IPS-15b (cell line): ENCODE measurements around the gene GMPR2.

ENCODE experiments used
- H3K27me3 ChIP-seq: one replicate; pipeline ENCODE4 v1.6.1; 2013; ENCODE audit warnings: low read length; ENCODE audit not compliant: control insufficient read depth, insufficient read depth
- H3K36me3 ChIP-seq: one replicate; pipeline ENCODE4 v1.6.1; 2013; ENCODE audit warnings: low read length; ENCODE audit not compliant: control insufficient read depth, insufficient read depth
- H3K4me1 ChIP-seq: one replicate; pipeline ENCODE4 v1.6.1; 2013; ENCODE audit warnings: mild to moderate bottlenecking, low read length; ENCODE audit not compliant: control insufficient read depth, insufficient read depth
- H3K4me3 ChIP-seq: one replicate; pipeline ENCODE4 v1.5.1; 2013; ENCODE audit warnings: low read depth, low read length
- H3K9ac ChIP-seq: one replicate; pipeline ENCODE4 v1.6.1; 2013; ENCODE audit warnings: low read depth, mild to moderate bottlenecking, low read length
- H3K9me3 ChIP-seq: one replicate; pipeline ENCODE4 v1.6.1; 2013; ENCODE audit warnings: mild to moderate bottlenecking, low read length; ENCODE audit not compliant: control insufficient read depth, insufficient read depth

GMPR2 gene

GRCh38 chr14:24269910-24270536 is 37.3 kb downstream of the GMPR2 start:
- Histone ChIP-seq H3K9ac (no peak overlapping the region), H3K4me3 (no peak overlapping the region), H3K9me3 (no peaks in the 10 kb centered on the region), H3K4me1 (peaks cover 3% of the 10 kb centered on the region), H3K27me3 (no peaks in the 10 kb centered on the region), H3K36me3 (peaks cover 16% of the 10 kb centered on the region)

- Histone ChIP-seq H3K36me3 (peaks cover 14% of the 10 kb centered on the region), H3K9me3 (no peaks in the 10 kb centered on the region), H3K4me1 (peaks cover 3% of the 10 kb centered on the region), H3K9ac (no peak overlapping the region), H3K4me3 (peak overlapping the region; percentile 73), H3K27me3 (no peaks in the 10 kb centered on the region)
These were observed 37.9 kb downstream of the GMPR2 start for GRCh38 chr14:24270537-24271133.

- peak within 1 kb of the TSS; percentile 90 for H3K9ac ChIP-seq
- peaks cover 12% of the 10 kb centered on the region for H3K36me3 ChIP-seq
- H3K4me1 ChIP-seq = peaks cover 3% of the 10 kb centered on the region
- no peaks in the 10 kb centered on the region for H3K27me3 ChIP-seq
- no peaks in the 10 kb centered on the region for H3K9me3 ChIP-seq
- H3K4me3 ChIP-seq = peak within 1 kb of the TSS; percentile 73
These were observed 38.6 kb downstream of the GMPR2 start, which contains the start of gene RABGGTA for GRCh38 chr14:24271134-24271833. RABGGTA (minus strand) TSS chr14:24271597; CDS start chr14:24271115, 482 bp downstream.

- no peak overlapping the region for H3K9ac ChIP-seq
- peak overlapping the region; percentile 73 for H3K4me3 ChIP-seq
These were observed 39.1 kb downstream of the GMPR2 start for GRCh38 chr14:24271834-24272263.

GRCh38 chr14:24272467-24272866 is 39.7 kb downstream of the GMPR2 start:
- no peaks in the 10 kb centered on the region for H3K9me3 ChIP-seq
- no peak overlapping the region for H3K9ac ChIP-seq
- H3K36me3 ChIP-seq = peaks cover 6% of the 10 kb centered on the region
- H3K27me3 ChIP-seq = no peaks in the 10 kb centered on the region
- peaks cover 3% of the 10 kb centered on the region for H3K4me1 ChIP-seq
- H3K4me3 ChIP-seq = no peak overlapping the region

More at GRCh38 chr14:24271834-24272263, 39.1 kb downstream of the GMPR2 start:
- no peaks in the 10 kb centered on the region for H3K27me3 ChIP-seq
- peaks cover 7% of the 10 kb centered on the region for H3K36me3 ChIP-seq
- H3K4me1 ChIP-seq = peaks cover 3% of the 10 kb centered on the region
- no peaks in the 10 kb centered on the region for H3K9me3 ChIP-seq

- Histone ChIP-seq H3K36me3 (peaks cover 5% of the 10 kb centered on the region), H3K4me1 (peaks cover 3% of the 10 kb centered on the region), H3K27me3 (no peaks in the 10 kb centered on the region), H3K4me3 (no peak overlapping the region), H3K9ac (no peak overlapping the region), H3K9me3 (no peaks in the 10 kb centered on the region)
These were observed 40.8 kb downstream of the GMPR2 start for GRCh38 chr14:24273422-24273998.

GRCh38 chr14:24274101-24274543 is 41.4 kb downstream of the GMPR2 start:
- no peaks in the 10 kb centered on the region for H3K27me3 ChIP-seq
- no peaks in the 10 kb centered on the region for H3K36me3 ChIP-seq
- H3K9ac ChIP-seq = peak overlapping the region; percentile 26
- H3K9me3 ChIP-seq = no peaks in the 10 kb centered on the region
- H3K4me3 ChIP-seq = no peak overlapping the region
- peaks cover 3% of the 10 kb centered on the region for H3K4me1 ChIP-seq

GRCh38 chr14:24277071-24277470 is 44.3 kb downstream of the GMPR2 start:
- no peaks in the 10 kb centered on the region for H3K27me3 ChIP-seq
- no peaks in the 10 kb centered on the region for H3K9me3 ChIP-seq
- H3K4me3 ChIP-seq = no peak overlapping the region
- no peaks in the 10 kb centered on the region for H3K4me1 ChIP-seq
- H3K9ac ChIP-seq = no peak overlapping the region
- no peaks in the 10 kb centered on the region for H3K36me3 ChIP-seq

GRCh38 chr14:24277606-24278321 is 45.0 kb downstream of the GMPR2 start:
- Histone ChIP-seq H3K9me3 (no peaks in the 10 kb centered on the region), H3K9ac (no peak overlapping the region), H3K36me3 (no peaks in the 10 kb centered on the region), H3K4me3 (no peak overlapping the region), H3K27me3 (no peaks in the 10 kb centered on the region), H3K4me1 (no peaks in the 10 kb centered on the region)

GRCh38 chr14:24278424-24278823 is 45.7 kb downstream of the GMPR2 start:
- Histone ChIP-seq H3K36me3 (no peaks in the 10 kb centered on the region), H3K27me3 (no peaks in the 10 kb centered on the region), H3K4me3 (no peak overlapping the region), H3K9ac (no peak overlapping the region), H3K9me3 (no peaks in the 10 kb centered on the region), H3K4me1 (no peaks in the 10 kb centered on the region)
